GM23338 (cell line): ENCODE data around the gene SETDB1. TPM values are rescaled to one million over a fixed set of nuclear protein-coding genes. Genes with fewer than 3 reads are reported as not detected.

Experiments
- ATAC-seq: fragments of 200-7000 bp; cut with Tn5 transposase; 3 replicates; pipeline ENCODE4 v1.9.1; 2020
- DNase-seq: peaks from one replicate; pipeline ENCODE4 v3.0.0-alpha.2; 2015; ENCODE audit warnings: low spot score
- H2AFZ ChIP-seq: fragments of 200-600 bp; sonication (generic); 2 replicates; pipeline ENCODE4 v1.8.0; 2016; ENCODE audit warnings: antibody characterized with exemption, mild to moderate bottlenecking, moderate library complexity
- H3F3A ChIP-seq: fragments of 200-600 bp; sonication (generic); replicated peaks from 2 replicates; pipeline ENCODE4 v1.8.0; 2017; ENCODE audit warnings: antibody characterized with exemption, mixed run types, low read depth
- H3K27ac ChIP-seq: fragments of 200-600 bp; sonication (generic); 2 replicates; pipeline ENCODE4 v1.6.1; 2016; ENCODE audit warnings: low read depth
- H3K27me3 ChIP-seq: fragments of 200-600 bp; sonication (generic); 2 replicates; pipeline ENCODE4 v1.8.0; 2016; ENCODE audit warnings: mild to moderate bottlenecking, mixed run types, moderate library complexity; ENCODE audit not compliant: insufficient read depth
- H3K36me3 ChIP-seq: fragments of 200-600 bp; sonication (generic); 2 replicates; pipeline ENCODE4 v1.8.0; 2016; ENCODE audit warnings: mild to moderate bottlenecking; ENCODE audit not compliant: insufficient read depth
- H3K4me1 ChIP-seq: fragments of 200-600 bp; sonication (generic); 2 replicates; pipeline ENCODE4 v1.8.0; 2016; ENCODE audit warnings: mild to moderate bottlenecking, moderate library complexity; ENCODE audit not compliant: insufficient read depth
- H3K4me2 ChIP-seq: fragments of 200-600 bp; sonication (generic); 2 replicates; pipeline ENCODE4 v1.7.1; 2017; ENCODE audit warnings: mixed run types
- H3K4me3 ChIP-seq: fragments of 200-600 bp; sonication (generic); 2 replicates; pipeline ENCODE4 v1.6.1; 2016; ENCODE audit warnings: mixed run types
- H3K79me2 ChIP-seq: fragments of 200-600 bp; sonication (generic); replicated peaks from 2 replicates; pipeline ENCODE4 v1.8.0; 2017; ENCODE audit warnings: mild to moderate bottlenecking; ENCODE audit not compliant: insufficient read depth
- H3K9me2 ChIP-seq: fragments of 200-600 bp; sonication (generic); 2 replicates; pipeline ENCODE4 v1.8.0; 2017; ENCODE audit not compliant: insufficient read depth
- H4K20me1 ChIP-seq: fragments of 200-600 bp; sonication (generic); replicated peaks from 2 replicates; pipeline ENCODE4 v1.8.0; 2017; ENCODE audit warnings: mild to moderate bottlenecking; ENCODE audit not compliant: insufficient read depth
- H3K27ac Mint-ChIP-seq: 2 replicates; pipeline ENCODE4 v1.8.0; 2020; ENCODE audit warnings: inconsistent platforms, mild to moderate bottlenecking, moderate library complexity, mixed read lengths
- H3K27me3 Mint-ChIP-seq: 3 replicates; pipeline ENCODE4 v1.8.0; 2022; ENCODE audit warnings: low read depth, mild to moderate bottlenecking, moderate library complexity, mixed read lengths, inconsistent platforms; ENCODE audit not compliant: insufficient read depth, poor library complexity
- H3K36me3 Mint-ChIP-seq: 3 replicates; pipeline ENCODE4 v1.8.0; 2021; ENCODE audit warnings: low read depth, mild to moderate bottlenecking, inconsistent platforms, moderate library complexity, mixed read lengths
- H3K4me1 Mint-ChIP-seq: 3 replicates; pipeline ENCODE4 v1.8.0; 2020; ENCODE audit warnings: mild to moderate bottlenecking, inconsistent platforms, mixed read lengths
- H3K4me3 Mint-ChIP-seq: 3 replicates; pipeline ENCODE4 v1.8.0; 2021; ENCODE audit warnings: moderate library complexity, mild to moderate bottlenecking, inconsistent platforms, mixed read lengths
- H3K9me3 Mint-ChIP-seq: 3 replicates; pipeline ENCODE4 v1.8.0; 2020; ENCODE audit warnings: moderate library complexity, mild to moderate bottlenecking, inconsistent platforms, mixed read lengths
- EZH2 ChIP-seq: fragments of 200-600 bp; sonication (generic); IDR thresholded peaks from one replicate; pipeline ENCODE4 v1.8.0; 2017; ENCODE audit warnings: antibody characterized with exemption, mild to moderate bottlenecking, low read depth; ENCODE audit not compliant: unreplicated experiment
- NANOG ChIP-seq: IDR thresholded peaks from 2 replicates; pipeline ENCODE4 v1.6.1; 2016; ENCODE audit warnings: antibody characterized with exemption, borderline replicate concordance
- ZNF114 ChIP-seq: fragments of 250-450 bp; sonication (Bioruptor Pico); IDR thresholded peaks from 2 replicates; pipeline ENCODE4 v1.5.0; 2020; ENCODE audit warnings: mild to moderate bottlenecking, moderate library complexity
- ZNF462 ChIP-seq: fragments of 250-450 bp; sonication (Bioruptor Pico); IDR thresholded peaks from 2 replicates; pipeline ENCODE4 v1.5.0; 2020; ENCODE audit warnings: mild to moderate bottlenecking, moderate library complexity
- polyA plus RNA-seq: library from polyadenylated mRNA; unstranded; fragments of >200 nt; fragmentation: Nextera tagmentation; extraction: Ambion mirVana; gene quantifications from 2 replicates; pipeline ENCODE4 v1.2.1, GENCODE V29; 2016
- total RNA-seq: library from RNA; depleted of rRNA; stranded (reverse); fragments of >200 nt; shearing (Covaris generic); gene quantifications from 2 replicates; pipeline ENCODE4 v1.2.3, GENCODE V29; 2014
- TF ChIP-seq, protein P1 (sequence below): IDR thresholded peaks from 2 replicates; pipeline ENCODE4 v1.6.1; 2016; ENCODE audit warnings: antibody characterized with exemption
- TF ChIP-seq, protein P2 (sequence below): IDR thresholded peaks from one replicate; pipeline ENCODE4 v1.6.1; 2018; ENCODE audit warnings: antibody characterized with exemption; ENCODE audit not compliant: unreplicated experiment

SETDB1 gene
- total and polyA plus RNA-seq, 2 experiments from 2014 or later, result 16.9 to 47.4 TPM

DNA sequence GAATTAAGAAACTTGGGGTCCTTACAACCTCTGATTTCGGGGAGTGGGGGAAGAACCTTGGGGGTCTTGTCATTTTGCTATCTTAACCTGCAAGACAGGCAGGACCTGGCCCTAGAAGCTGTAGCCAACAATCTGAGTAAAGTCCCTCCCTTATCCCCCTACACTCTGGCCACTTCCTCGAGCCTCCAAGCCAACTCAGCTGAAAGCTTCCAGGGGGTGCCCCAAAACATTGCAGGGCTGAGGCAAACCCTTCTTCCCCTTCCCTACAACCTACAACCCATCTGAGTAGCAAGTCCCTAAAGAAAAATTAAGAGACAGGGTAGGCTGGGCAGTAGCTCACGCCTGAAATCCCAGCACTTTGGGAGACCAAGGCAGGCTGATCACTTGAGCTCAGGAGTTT lies 43.5 kb downstream of the SETDB1 start (continued):
- no peak for TF ChIP-seq ZNF462

GRCh38 chr1:150970808-150971582 lies 44.8 kb downstream of the SETDB1 start:
- Mint-ChIP-seq H3K27ac (0 out of 2 replicates have a peak overlapping the region, but pooled peaks have one; percentile 66), H3K36me3 (peaks cover 45% of the 10 kb centered on the region), H3K4me1 (peaks cover 48% of the 10 kb centered on the region), H3K9me3 (no peaks in the 10 kb centered on the region), H3K4me3 (peak overlapping the region; percentile 82), H3K27me3 (peaks cover 24% of the 10 kb centered on the region)
- Histone ChIP-seq H3K9me2 (no peaks in the 10 kb centered on the region), H3K27me3 (0 out of 2 replicates have a peak, but pooled peaks cover 1% of the 10 kb centered on the region), H3K4me1 (peaks cover 39% of the 10 kb centered on the region), H3K4me3 (peak overlapping the region; percentile 88), H4K20me1 (peaks cover 24% of the 10 kb centered on the region), H3K27ac (peak overlapping the region; percentile 88; the same call in 1 of the 2 replicates), H3F3A (peaks cover 13% of the 10 kb centered on the region), H3K4me2 (peak overlapping the region; percentile 96), H3K79me2 (peaks cover 67% of the 10 kb centered on the region), H2AFZ (no peak overlapping the region), H3K36me3 (peaks cover 26% of the 10 kb centered on the region)
- ATAC-seq (peak; percentile 4), DNase-seq (peak; percentile 19)
- TF ChIP-seq, protein P1, sequence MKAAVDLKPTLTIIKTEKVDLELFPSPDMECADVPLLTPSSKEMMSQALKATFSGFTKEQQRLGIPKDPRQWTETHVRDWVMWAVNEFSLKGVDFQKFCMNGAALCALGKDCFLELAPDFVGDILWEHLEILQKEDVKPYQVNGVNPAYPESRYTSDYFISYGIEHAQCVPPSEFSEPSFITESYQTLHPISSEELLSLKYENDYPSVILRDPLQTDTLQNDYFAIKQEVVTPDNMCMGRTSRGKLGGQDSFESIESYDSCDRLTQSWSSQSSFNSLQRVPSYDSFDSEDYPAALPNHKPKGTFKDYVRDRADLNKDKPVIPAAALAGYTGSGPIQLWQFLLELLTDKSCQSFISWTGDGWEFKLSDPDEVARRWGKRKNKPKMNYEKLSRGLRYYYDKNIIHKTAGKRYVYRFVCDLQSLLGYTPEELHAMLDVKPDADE, result no peak
- TF ChIP-seq ZNF114 (CRISPR knock-in tag) (no peak), EZH2 (no peak), NANOG (no peak)
- TF ChIP-seq, protein P2, sequence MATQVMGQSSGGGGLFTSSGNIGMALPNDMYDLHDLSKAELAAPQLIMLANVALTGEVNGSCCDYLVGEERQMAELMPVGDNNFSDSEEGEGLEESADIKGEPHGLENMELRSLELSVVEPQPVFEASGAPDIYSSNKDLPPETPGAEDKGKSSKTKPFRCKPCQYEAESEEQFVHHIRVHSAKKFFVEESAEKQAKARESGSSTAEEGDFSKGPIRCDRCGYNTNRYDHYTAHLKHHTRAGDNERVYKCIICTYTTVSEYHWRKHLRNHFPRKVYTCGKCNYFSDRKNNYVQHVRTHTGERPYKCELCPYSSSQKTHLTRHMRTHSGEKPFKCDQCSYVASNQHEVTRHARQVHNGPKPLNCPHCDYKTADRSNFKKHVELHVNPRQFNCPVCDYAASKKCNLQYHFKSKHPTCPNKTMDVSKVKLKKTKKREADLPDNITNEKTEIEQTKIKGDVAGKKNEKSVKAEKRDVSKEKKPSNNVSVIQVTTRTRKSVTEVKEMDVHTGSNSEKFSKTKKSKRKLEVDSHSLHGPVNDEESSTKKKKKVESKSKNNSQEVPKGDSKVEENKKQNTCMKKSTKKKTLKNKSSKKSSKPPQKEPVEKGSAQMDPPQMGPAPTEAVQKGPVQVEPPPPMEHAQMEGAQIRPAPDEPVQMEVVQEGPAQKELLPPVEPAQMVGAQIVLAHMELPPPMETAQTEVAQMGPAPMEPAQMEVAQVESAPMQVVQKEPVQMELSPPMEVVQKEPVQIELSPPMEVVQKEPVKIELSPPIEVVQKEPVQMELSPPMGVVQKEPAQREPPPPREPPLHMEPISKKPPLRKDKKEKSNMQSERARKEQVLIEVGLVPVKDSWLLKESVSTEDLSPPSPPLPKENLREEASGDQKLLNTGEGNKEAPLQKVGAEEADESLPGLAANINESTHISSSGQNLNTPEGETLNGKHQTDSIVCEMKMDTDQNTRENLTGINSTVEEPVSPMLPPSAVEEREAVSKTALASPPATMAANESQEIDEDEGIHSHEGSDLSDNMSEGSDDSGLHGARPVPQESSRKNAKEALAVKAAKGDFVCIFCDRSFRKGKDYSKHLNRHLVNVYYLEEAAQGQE, result no peak
